ENCODE measurements around the gene NHS. TPM values are rescaled to one million over a fixed set of nuclear protein-coding genes. Genes with fewer than 3 reads are reported as not detected.

The NHS gene
- total and polyA plus RNA-seq, 2 of the 13 experiments (the other 11 are each of a cell fraction or from before 2014, with no cell fraction given): 0.02 TPM; not detected in 1

DNA sequence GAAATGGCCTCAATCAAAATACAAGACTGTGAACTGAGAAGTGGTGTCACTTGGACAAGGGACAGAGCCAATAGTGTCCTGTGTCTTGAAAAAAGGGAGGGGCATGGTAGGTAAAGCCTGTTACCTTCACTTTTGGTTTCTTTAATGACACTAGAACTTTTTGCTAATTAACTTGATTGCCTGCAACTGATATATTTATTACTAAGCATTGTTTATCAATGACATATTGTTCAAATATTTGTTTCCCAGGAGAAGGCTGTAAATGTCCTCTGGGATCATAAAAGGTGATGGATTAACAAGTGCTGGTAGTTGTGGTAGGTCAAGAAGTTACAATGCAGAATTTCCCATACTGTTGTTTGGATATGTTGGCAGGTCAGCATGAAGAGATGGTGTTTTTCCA lies 268.5 kb downstream of the NHS start:
- H3K27ac ChIP-seq (ENCODE audit: extremely low read length, insufficient read depth, low read length): no peak overlapping the region
- H3K9ac ChIP-seq (ENCODE audit: insufficient read depth, low read depth, low read length): no peak overlapping the region
- no peak overlapping the region for H3K4me2 ChIP-seq (ENCODE audit: low read depth, low read length)
- no peaks in the 10 kb centered on the region for H3K4me1 ChIP-seq (ENCODE audit: insufficient read depth, low read length)
- no peak overlapping the region for H3K4me3 ChIP-seq (replicated peaks in 1 of 3; ENCODE audit: insufficient read depth in 1 of 3, low read depth in 2 of 3, low read length in 3 of 3)
- no TSS peak for BruUV-seq (replicated peaks)
- in situ Hi-C loops (cut with HindIII; ENCODE audit: extremely low pct_ligation_motif_present, low pct_unique_long_range_greater_than_20kb) (no loop called here), intact Hi-C loops (cut with micrococcal nuclease; ENCODE audit: unreplicated experiment) (no loop called here)
- no peaks in the 10 kb centered on the region for H3K27me3 ChIP-seq (ENCODE audit: control insufficient read depth in 1 of 2, insufficient read depth in 2 of 2, low read length in 2 of 2)
- no peak for FAIRE-seq
- no peak for DNase-seq (ENCODE audit: low spot score)
- H2AFZ ChIP-seq (ENCODE audit: low read length): no peak overlapping the region
- no peaks in the 10 kb centered on the region for H4K20me1 ChIP-seq (ENCODE audit: insufficient read depth, low read length)
- TF ChIP-seq ZNF225 (CRISPR knock-in tag; IDR thresholded peaks at IDR 0.05) (no peak), KLF16 (CRISPR knock-in tag; IDR thresholded peaks at IDR 0.05) (no peak), ETV6 (CRISPR knock-in tag; conservative IDR thresholded peaks at IDR 0.05) (no peak), ZNF329 (CRISPR knock-in tag; IDR thresholded peaks at IDR 0.05; ENCODE audit: low read depth) (no peak), POLR2AphosphoS2 (IDR thresholded peaks at IDR 0.05; ENCODE audit: low read depth, low read length) (no peak), NR2F1 (CRISPR knock-in tag; IDR thresholded peaks at IDR 0.05) (no peak), MAFG (CRISPR knock-in tag; IDR thresholded peaks at IDR 0.05) (no peak), HDAC6 (IDR thresholded peaks at IDR 0.05; ENCODE audit: low read depth, low read length) (no peak), CAMTA2 (CRISPR knock-in tag; IDR thresholded peaks at IDR 0.05; ENCODE audit: borderline replicate concordance) (no peak), CCAR2 (optimal IDR thresholded peaks at IDR 0.05; ENCODE audit: low read depth, low read length) (no peak), AFF4 (CRISPR knock-in tag; IDR thresholded peaks at IDR 0.05) (no peak), NFATC3 (CRISPR knock-in tag; IDR thresholded peaks at IDR 0.05) (no peak), TP53 (CRISPR knock-in tag; conservative IDR thresholded peaks at IDR 0.05) (no peak)
- TF ChIP-seq, protein P1, sequence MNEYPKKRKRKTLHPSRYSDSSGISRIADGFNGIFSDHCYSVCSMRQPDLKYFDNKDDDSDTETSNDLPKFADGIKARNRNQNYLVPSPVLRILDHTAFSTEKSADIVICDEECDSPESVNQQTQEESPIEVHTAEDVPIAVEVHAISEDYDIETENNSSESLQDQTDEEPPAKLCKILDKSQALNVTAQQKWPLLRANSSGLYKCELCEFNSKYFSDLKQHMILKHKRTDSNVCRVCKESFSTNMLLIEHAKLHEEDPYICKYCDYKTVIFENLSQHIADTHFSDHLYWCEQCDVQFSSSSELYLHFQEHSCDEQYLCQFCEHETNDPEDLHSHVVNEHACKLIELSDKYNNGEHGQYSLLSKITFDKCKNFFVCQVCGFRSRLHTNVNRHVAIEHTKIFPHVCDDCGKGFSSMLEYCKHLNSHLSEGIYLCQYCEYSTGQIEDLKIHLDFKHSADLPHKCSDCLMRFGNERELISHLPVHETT (CRISPR knock-in tag; conservative IDR thresholded peaks at IDR 0.05): no peak
- TF ChIP-seq, protein P2, sequence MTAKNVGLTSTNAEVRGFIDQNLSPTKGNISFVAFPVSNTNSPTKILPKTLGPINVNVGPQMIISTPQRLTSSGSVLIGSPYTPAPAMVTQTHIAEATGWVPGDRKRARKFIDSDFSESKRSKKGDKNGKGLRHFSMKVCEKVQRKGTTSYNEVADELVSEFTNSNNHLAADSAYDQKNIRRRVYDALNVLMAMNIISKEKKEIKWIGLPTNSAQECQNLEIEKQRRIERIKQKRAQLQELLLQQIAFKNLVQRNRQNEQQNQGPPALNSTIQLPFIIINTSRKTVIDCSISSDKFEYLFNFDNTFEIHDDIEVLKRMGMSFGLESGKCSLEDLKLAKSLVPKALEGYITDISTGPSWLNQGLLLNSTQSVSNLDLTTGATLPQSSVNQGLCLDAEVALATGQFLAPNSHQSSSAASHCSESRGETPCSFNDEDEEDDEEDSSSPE (CRISPR knock-in tag; IDR thresholded peaks at IDR 0.05): no peak
- H3K79me2 ChIP-seq (ENCODE audit: insufficient read depth, low read length): no peaks in the 10 kb centered on the region
- ChIA-PET CTCF (ENCODE audit: low intra/inter-chr PET ratio, low total read pairs) (no interaction called here), POLR2A (no interaction called here)
- H3K36me3 ChIP-seq (replicated peaks in 1 of 2; ENCODE audit: control insufficient read depth in 1 of 2, insufficient read depth in 2 of 2, low read length in 2 of 2): no peaks in the 10 kb centered on the region
- ATAC-seq: no peak
- no peaks in the 10 kb centered on the region for H3K9me3 ChIP-seq (ENCODE audit: low read length)
